Neural progenitor cell (in vitro differentiated cells): Measurements from ENCODE around the gene TRPV2. TPM values are rescaled to one million over a fixed set of nuclear protein-coding genes. Genes with fewer than 3 reads are reported as not detected.

Experiments
- DNase-seq: peaks from one replicate; pipeline ENCODE4 v3.0.0-alpha.2; 2016; ENCODE audit warnings: low spot score
- H2AFZ ChIP-seq: fragments of 200-600 bp; sonication (generic); replicated peaks from 2 replicates; pipeline ENCODE4 v1.6.1; 2016; ENCODE audit warnings: antibody characterized with exemption
- H3F3A ChIP-seq: fragments of 200-600 bp; sonication (generic); 2 replicates; pipeline ENCODE4 v1.6.1; 2016; ENCODE audit warnings: antibody characterized with exemption, low read depth
- H3K27ac ChIP-seq: fragments of 200-600 bp; sonication (generic); 2 replicates; pipeline ENCODE4 v1.5.1; 2016; ENCODE audit warnings: mild to moderate bottlenecking
- H3K27me3 ChIP-seq: fragments of 200-600 bp; sonication (generic); 2 replicates; pipeline ENCODE4 v1.6.1; 2016; ENCODE audit warnings: mild to moderate bottlenecking, moderate library complexity
- H3K36me3 ChIP-seq: fragments of 200-600 bp; sonication (generic); 2 replicates; pipeline ENCODE4 v1.5.1; 2016
- H3K4me1 ChIP-seq: fragments of 200-600 bp; sonication (generic); 2 replicates; pipeline ENCODE4 v1.6.1; 2016; ENCODE audit warnings: mixed run types
- H3K4me2 ChIP-seq: fragments of 200-600 bp; sonication (generic); 2 replicates; pipeline ENCODE4 v1.6.1; 2016
- H3K4me3 ChIP-seq: fragments of 200-600 bp; sonication (generic); 2 replicates; pipeline ENCODE4 v1.5.1; 2016
- H3K79me2 ChIP-seq: fragments of 200-600 bp; sonication (generic); 2 replicates; pipeline ENCODE4 v1.6.1; 2016; ENCODE audit warnings: low read depth
- H3K9ac ChIP-seq: fragments of 200-600 bp; sonication (generic); 2 replicates; pipeline ENCODE4 v1.6.1; 2016
- H3K9me3 ChIP-seq: fragments of 200-600 bp; sonication (generic); 2 replicates; pipeline ENCODE4 v1.5.1; 2016; ENCODE audit warnings: low read depth
- H4K20me1 ChIP-seq: fragments of 200-600 bp; sonication (generic); 2 replicates; pipeline ENCODE4 v1.6.1; 2016; ENCODE audit warnings: low read depth
- H3K27ac Mint-ChIP-seq: 3 replicates; pipeline ENCODE4 v1.8.0; 2021; ENCODE audit warnings: mixed read lengths
- H3K27me3 Mint-ChIP-seq: 2 replicates; pipeline ENCODE4 v1.8.0; 2022; ENCODE audit warnings: low read depth, mild to moderate bottlenecking, inconsistent platforms, moderate library complexity, mixed read lengths; ENCODE audit not compliant: insufficient read depth
- H3K36me3 Mint-ChIP-seq: 3 replicates; pipeline ENCODE4 v1.8.0; 2021; ENCODE audit warnings: mixed read lengths
- H3K4me1 Mint-ChIP-seq: 3 replicates; pipeline ENCODE4 v1.8.0; 2021; ENCODE audit warnings: mixed read lengths
- H3K4me3 Mint-ChIP-seq: 3 replicates; pipeline ENCODE4 v1.8.0; 2021; ENCODE audit warnings: mild to moderate bottlenecking, moderate library complexity, mixed read lengths
- H3K9me3 Mint-ChIP-seq: 3 replicates; pipeline ENCODE4 v1.8.0; 2020; ENCODE audit warnings: mixed read lengths
- EZH2 ChIP-seq: fragments of 200-600 bp; sonication (generic); IDR thresholded peaks from 2 replicates; pipeline ENCODE4 v1.6.1; 2017; ENCODE audit warnings: antibody characterized with exemption, mild to moderate bottlenecking, moderate library complexity
- EZH2phosphoT487 ChIP-seq: fragments of 200-600 bp; sonication (generic); IDR thresholded peaks from 2 replicates; pipeline ENCODE4 v1.6.1; 2017; ENCODE audit warnings: antibody characterized with exemption
- total RNA-seq: library from RNA; depleted of rRNA; stranded (reverse); fragments of >200 nt; gene quantifications from 2 replicates; pipeline ENCODE4 v1.2.3, GENCODE V29; 2015; ENCODE audit warnings: low replicate concordance
- TF ChIP-seq, protein P1 (sequence below): fragments of 200-600 bp; sonication (generic); IDR thresholded peaks from 2 replicates; pipeline ENCODE4 v1.5.1; 2017; ENCODE audit warnings: antibody characterized with exemption, mild to moderate bottlenecking

TRPV2 gene
- total RNA-seq, 1 donor from 2014 or later, result 0.49 TPM

DNA sequence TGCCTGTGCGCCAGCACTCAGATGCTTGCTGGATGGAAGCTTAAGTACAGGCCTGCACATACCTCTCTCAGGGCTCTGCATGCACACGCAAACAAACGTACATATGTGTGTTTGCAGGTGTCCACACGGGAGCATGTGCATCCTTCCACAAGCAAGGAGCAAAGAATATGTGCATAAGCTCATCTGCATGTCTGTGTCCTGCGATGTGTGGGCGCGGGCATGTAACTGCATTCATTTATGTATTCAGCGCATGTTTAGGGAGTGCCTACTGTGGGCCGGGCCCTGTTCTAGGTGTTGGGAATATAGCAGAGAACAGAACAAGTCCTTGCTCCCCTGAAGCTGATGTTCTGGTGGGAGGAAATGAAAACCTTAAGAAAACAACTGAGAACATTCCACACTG, 13.7 kb downstream of the TRPV2 start:
- H3K27me3 ChIP-seq, result no peaks in the 10 kb centered on the region
- no peak for DNase-seq
- H3K9ac ChIP-seq, result no peak overlapping the region
- H3K4me3 ChIP-seq, result no peak overlapping the region
- no peak overlapping the region for H3K4me3 Mint-ChIP-seq
- TF ChIP-seq, protein P1, sequence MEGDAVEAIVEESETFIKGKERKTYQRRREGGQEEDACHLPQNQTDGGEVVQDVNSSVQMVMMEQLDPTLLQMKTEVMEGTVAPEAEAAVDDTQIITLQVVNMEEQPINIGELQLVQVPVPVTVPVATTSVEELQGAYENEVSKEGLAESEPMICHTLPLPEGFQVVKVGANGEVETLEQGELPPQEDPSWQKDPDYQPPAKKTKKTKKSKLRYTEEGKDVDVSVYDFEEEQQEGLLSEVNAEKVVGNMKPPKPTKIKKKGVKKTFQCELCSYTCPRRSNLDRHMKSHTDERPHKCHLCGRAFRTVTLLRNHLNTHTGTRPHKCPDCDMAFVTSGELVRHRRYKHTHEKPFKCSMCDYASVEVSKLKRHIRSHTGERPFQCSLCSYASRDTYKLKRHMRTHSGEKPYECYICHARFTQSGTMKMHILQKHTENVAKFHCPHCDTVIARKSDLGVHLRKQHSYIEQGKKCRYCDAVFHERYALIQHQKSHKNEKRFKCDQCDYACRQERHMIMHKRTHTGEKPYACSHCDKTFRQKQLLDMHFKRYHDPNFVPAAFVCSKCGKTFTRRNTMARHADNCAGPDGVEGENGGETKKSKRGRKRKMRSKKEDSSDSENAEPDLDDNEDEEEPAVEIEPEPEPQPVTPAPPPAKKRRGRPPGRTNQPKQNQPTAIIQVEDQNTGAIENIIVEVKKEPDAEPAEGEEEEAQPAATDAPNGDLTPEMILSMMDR, result no peak
- TF ChIP-seq EZH2phosphoT487 (no peak), EZH2 (no peak)
- H3K27ac Mint-ChIP-seq, result peak overlapping the region; percentile 22
- no peaks in the 10 kb centered on the region for H3K27me3 Mint-ChIP-seq
- H3K79me2 ChIP-seq, result no peaks in the 10 kb centered on the region
- peaks cover 9% of the 10 kb centered on the region for H3K4me1 Mint-ChIP-seq
- H3K27ac ChIP-seq, result no peak overlapping the region
- H3K36me3 Mint-ChIP-seq, result no peaks in the 10 kb centered on the region
- H3F3A ChIP-seq, result no peaks in the 10 kb centered on the region
- no peaks in the 10 kb centered on the region for H4K20me1 ChIP-seq
- no peaks in the 10 kb centered on the region for H3K9me3 ChIP-seq
- H3K36me3 ChIP-seq, result no peaks in the 10 kb centered on the region
- H3K4me2 ChIP-seq, result no peak overlapping the region
- no peaks in the 10 kb centered on the region for H3K9me3 Mint-ChIP-seq
- H3K4me1 ChIP-seq, result no peaks in the 10 kb centered on the region
- no peak overlapping the region for H2AFZ ChIP-seq

DNA sequence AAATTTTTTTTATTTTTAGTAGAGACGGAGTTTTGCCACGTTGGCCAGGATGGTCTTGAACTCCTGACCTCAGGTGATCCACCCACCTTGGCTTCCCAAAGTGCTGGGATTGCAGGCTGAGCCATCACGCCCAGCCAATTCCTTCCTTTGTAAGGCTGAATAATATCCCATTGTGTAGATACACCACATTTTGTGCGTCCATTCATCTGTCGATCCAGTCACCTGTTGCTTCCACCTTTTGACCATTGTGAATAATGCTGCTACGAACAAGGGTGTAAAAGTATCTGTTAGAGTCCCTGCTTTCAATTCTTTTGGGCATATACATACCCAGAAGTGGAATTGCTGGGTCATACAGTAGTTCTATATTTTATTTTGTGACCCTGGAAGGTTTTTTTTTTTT, 15.3 kb downstream of the TRPV2 start:
- Histone ChIP-seq H2AFZ (no peak overlapping the region), H3K27me3 (no peaks in the 10 kb centered on the region), H3K79me2 (no peaks in the 10 kb centered on the region), H3K4me1 (no peaks in the 10 kb centered on the region), H4K20me1 (no peaks in the 10 kb centered on the region), H3K9me3 (no peaks in the 10 kb centered on the region), H3K9ac (no peak overlapping the region), H3F3A (no peaks in the 10 kb centered on the region), H3K4me3 (no peak overlapping the region), H3K4me2 (no peak overlapping the region), H3K36me3 (no peaks in the 10 kb centered on the region), H3K27ac (no peak overlapping the region)
- H3K9me3 Mint-ChIP-seq, result no peaks in the 10 kb centered on the region
- no peaks in the 10 kb centered on the region for H3K27me3 Mint-ChIP-seq
- H3K4me1 Mint-ChIP-seq, result peaks cover 7% of the 10 kb centered on the region
- no peak for DNase-seq
- H3K4me3 Mint-ChIP-seq, result no peak overlapping the region
- no peaks in the 10 kb centered on the region for H3K36me3 Mint-ChIP-seq
- H3K27ac Mint-ChIP-seq, result no peak overlapping the region
- TF ChIP-seq EZH2 (no peak), EZH2phosphoT487 (no peak)
- TF ChIP-seq, protein P1, result no peak

DNA sequence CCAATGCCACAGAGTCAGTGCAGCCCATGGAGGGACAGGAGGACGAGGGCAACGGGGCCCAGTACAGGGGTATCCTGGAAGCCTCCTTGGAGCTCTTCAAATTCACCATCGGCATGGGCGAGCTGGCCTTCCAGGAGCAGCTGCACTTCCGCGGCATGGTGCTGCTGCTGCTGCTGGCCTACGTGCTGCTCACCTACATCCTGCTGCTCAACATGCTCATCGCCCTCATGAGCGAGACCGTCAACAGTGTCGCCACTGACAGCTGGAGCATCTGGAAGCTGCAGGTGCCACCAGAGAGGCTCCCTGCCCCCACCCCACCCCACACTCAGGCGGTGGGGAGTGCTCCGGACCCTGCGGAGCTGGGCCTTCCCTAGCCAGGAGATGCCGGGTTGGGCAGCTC, 16.6 kb downstream of the TRPV2 start:
- H3K9me3 ChIP-seq, result no peaks in the 10 kb centered on the region
- H4K20me1 ChIP-seq, result no peaks in the 10 kb centered on the region
- no peaks in the 10 kb centered on the region for H3K36me3 ChIP-seq
- peaks cover 5% of the 10 kb centered on the region for H3K4me1 Mint-ChIP-seq
- H3K27ac Mint-ChIP-seq, result no peak overlapping the region
- H3K79me2 ChIP-seq, result no peaks in the 10 kb centered on the region
- H3K9ac ChIP-seq, result no peak overlapping the region
- no peaks in the 10 kb centered on the region for H3K27me3 ChIP-seq
- H2AFZ ChIP-seq, result no peak overlapping the region
- TF ChIP-seq, protein P1, result no peak
- TF ChIP-seq EZH2 (no peak), EZH2phosphoT487 (no peak)
- H3K27ac ChIP-seq, result no peak overlapping the region
- H3F3A ChIP-seq, result no peaks in the 10 kb centered on the region
- H3K9me3 Mint-ChIP-seq, result no peaks in the 10 kb centered on the region
- no peak overlapping the region for H3K4me2 ChIP-seq
- no peaks in the 10 kb centered on the region for H3K4me1 ChIP-seq
- no peak for DNase-seq
- no peaks in the 10 kb centered on the region for H3K27me3 Mint-ChIP-seq
- no peak overlapping the region for H3K4me3 ChIP-seq
- H3K4me3 Mint-ChIP-seq, result no peak overlapping the region
- H3K36me3 Mint-ChIP-seq, result no peaks in the 10 kb centered on the region
